Neural progenitor cell (in vitro differentiated cells): ENCODE results near the gene RAPGEF2.

ENCODE experiments used
- CTCF ChIP-seq: fragments of 200-600 bp; sonication (generic); IDR thresholded peaks from 2 replicates; pipeline ENCODE4 v1.5.1; 2017; ENCODE audit warnings: antibody characterized with exemption, mild to moderate bottlenecking
- EZH2phosphoT487 ChIP-seq: fragments of 200-600 bp; sonication (generic); IDR thresholded peaks from 2 replicates; pipeline ENCODE4 v1.6.1; 2017; ENCODE audit warnings: antibody characterized with exemption

GRCh38 chr4:159152181-159152580, 49.3 kb downstream of the RAPGEF2 start:
- TF ChIP-seq CTCF (no peak), EZH2phosphoT487 (no peak)
